HepG2 (cell line): ENCODE data around the gene LTBR. TPM values are rescaled to one million over a fixed set of nuclear protein-coding genes. Genes with fewer than 3 reads are reported as not detected.

Experiments
- ISL2 ChIP-seq: sonication (generic); formaldehyde crosslinking; IDR thresholded peaks from 2 replicates; pipeline ENCODE4 v1.5.0; 2020; ENCODE audit warnings: missing genetic modification reagents
- JUN ChIP-seq: sonication (generic); formaldehyde crosslinking; IDR thresholded peaks from 2 replicates; pipeline ENCODE4 v1.4.0; 2020; ENCODE audit warnings: mild to moderate bottlenecking, missing genetic modification reagents
- MAZ ChIP-seq, 2 experiments: sonication (generic) in 1 of 2; formaldehyde crosslinking in 1 of 2; IDR thresholded peaks; 2 replicates each; pipeline versions ENCODE4 v1.5.0 to v1.6.1; 2012 to 2020; ENCODE audit warnings: low read depth in 2 of 2, mild to moderate bottlenecking in 2 of 2, borderline replicate concordance in 1 of 2, improper control_type of control experiment in 1 of 2, low read length in 1 of 2, missing genetic modification reagents in 1 of 2, moderate library complexity in 1 of 2
- PITX1 ChIP-seq: sonication (generic); formaldehyde crosslinking; IDR thresholded peaks from 2 replicates; pipeline ENCODE4 v1.5.1; 2020; ENCODE audit warnings: mild to moderate bottlenecking, missing genetic modification reagents
- RBM39 ChIP-seq: fragments of 200-400 bp; formaldehyde crosslinking; IDR thresholded peaks from one replicate; pipeline ENCODE4 v1.6.1; 2018; ENCODE audit warnings: antibody characterized with exemption, mild to moderate bottlenecking, low read depth, low read length; ENCODE audit not compliant: poor library complexity, severe bottlenecking
- SATB2 ChIP-seq: sonication (generic); formaldehyde crosslinking; IDR thresholded peaks from 2 replicates; pipeline ENCODE4 v1.5.0; 2020; ENCODE audit warnings: missing genetic modification reagents
- SIX4 ChIP-seq: sonication (generic); formaldehyde crosslinking; IDR thresholded peaks from 2 replicates; pipeline ENCODE4 v1.4.0; 2020; ENCODE audit warnings: missing genetic modification reagents
- SKI ChIP-seq: fragments of 450-650 bp; IDR thresholded peaks from one replicate; pipeline ENCODE4 v1.6.1; 2018; ENCODE audit warnings: mild to moderate bottlenecking; ENCODE audit not compliant: partially characterized antibody
- U2AF1 ChIP-seq: fragments of 200-400 bp; formaldehyde crosslinking; optimal IDR thresholded peaks from 2 replicates; pipeline ENCODE3; 2017; ENCODE audit warnings: mild to moderate bottlenecking, low read depth, low read length
- ZBTB3 ChIP-seq: sonication (generic); formaldehyde crosslinking; IDR thresholded peaks from 2 replicates; pipeline ENCODE4 v1.4.0; 2020; ENCODE audit warnings: low read depth, mild to moderate bottlenecking, moderate library complexity, missing genetic modification reagents, borderline replicate concordance
- ZKSCAN5 ChIP-seq: sonication (generic); formaldehyde crosslinking; IDR thresholded peaks from 2 replicates; pipeline ENCODE4 v1.5.1; 2020; ENCODE audit warnings: mild to moderate bottlenecking, missing genetic modification reagents
- ZNF121 ChIP-seq: sonication (generic); formaldehyde crosslinking; IDR thresholded peaks from 2 replicates; pipeline ENCODE4 v1.5.0; 2020; ENCODE audit warnings: mild to moderate bottlenecking, missing genetic modification reagents
- ZNF296 ChIP-seq: sonication (generic); formaldehyde crosslinking; conservative IDR thresholded peaks from 2 replicates; pipeline ENCODE4 v1.5.0; 2020; ENCODE audit warnings: mild to moderate bottlenecking, missing genetic modification reagents
- polyA plus RNA-seq, 8 experiments: library from polyadenylated mRNA; depleted of rRNA in 3 of 8; stranded (reverse) in 7 of 8; unstranded in 1 of 8; fragments of >200 nt; fragmentation: Illumina TruSeq in 4 of 8; extraction: Trizol in 4 of 8; gene quantifications; 2 replicates each; pipeline versions ENCODE4 v1.2.1 to v1.2.3, GENCODE V29; 2011 to 2016; ENCODE audit warnings: low read depth in 4 of 8, missing spikeins in 1 of 8, mixed read lengths in 1 of 8; ENCODE audit not compliant: insufficient read depth in 1 of 8
- total RNA-seq, 5 experiments: library from RNA; depleted of rRNA; stranded (reverse); fragments of >200 nt; fragmentation: Illumina TruSeq; extraction: Trizol; gene quantifications; 2 replicates each; pipeline ENCODE4 v1.2.3, GENCODE V29; 2016; ENCODE audit warnings: low read depth in 1 of 5
- TF ChIP-seq, protein P1 (sequence below): sonication (generic); formaldehyde crosslinking; IDR thresholded peaks from 2 replicates; pipeline ENCODE4 v1.4.0; 2020; ENCODE audit warnings: missing genetic modification reagents
- TF ChIP-seq, protein P2 (sequence below): sonication (generic); formaldehyde crosslinking; IDR thresholded peaks from 2 replicates; pipeline ENCODE4 v1.4.0; 2020; ENCODE audit warnings: low read depth, mild to moderate bottlenecking, missing genetic modification reagents
- TF ChIP-seq, protein P3 (sequence below): sonication (generic); formaldehyde crosslinking; IDR thresholded peaks from 2 replicates; pipeline ENCODE4 v1.5.1; 2020; ENCODE audit warnings: mild to moderate bottlenecking, missing genetic modification reagents, borderline replicate concordance

The LTBR gene
- total and polyA plus RNA-seq, 2 of the 13 experiments (the other 11 are each of a cell fraction or from before 2014, with no cell fraction given): 31.4 to 34.8 TPM

DNA sequence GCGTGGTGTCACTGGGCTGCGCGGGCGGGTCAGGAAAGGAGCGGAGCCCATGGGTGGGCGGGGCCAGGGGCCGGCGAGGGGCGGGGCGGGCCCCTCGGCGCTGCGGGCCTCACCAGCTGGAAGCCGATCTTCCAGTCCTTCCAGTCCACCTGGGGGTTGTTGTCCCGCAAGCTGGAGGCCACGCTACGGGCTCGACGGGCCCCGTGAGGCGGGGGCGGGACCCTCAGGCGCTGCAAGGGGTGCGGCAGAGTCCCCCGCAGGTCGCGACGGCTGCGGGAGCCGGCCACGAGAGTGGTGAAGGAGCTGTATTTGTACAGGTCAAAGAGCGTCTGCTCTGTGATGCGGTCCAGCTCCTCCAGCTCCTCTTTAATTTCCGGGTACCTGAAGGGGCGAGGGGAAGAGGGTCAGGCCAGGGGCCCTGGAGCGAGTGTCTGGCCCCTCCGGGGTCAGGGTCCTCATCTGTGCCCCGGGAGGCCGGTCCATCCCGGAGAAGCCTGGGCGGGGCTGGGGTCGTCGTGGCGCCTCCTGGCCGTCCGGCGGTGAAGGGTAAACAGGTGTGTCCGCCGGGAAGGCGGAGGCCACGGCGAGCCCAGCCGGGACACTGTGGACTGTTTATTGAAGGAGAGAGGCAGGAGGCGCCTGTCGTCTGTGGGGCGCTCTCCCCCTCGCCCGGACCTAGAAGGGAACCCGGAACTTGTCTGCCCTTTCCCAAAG lies 20.5 kb upstream of the LTBR start (continued):
- TF ChIP-seq, protein P1, sequence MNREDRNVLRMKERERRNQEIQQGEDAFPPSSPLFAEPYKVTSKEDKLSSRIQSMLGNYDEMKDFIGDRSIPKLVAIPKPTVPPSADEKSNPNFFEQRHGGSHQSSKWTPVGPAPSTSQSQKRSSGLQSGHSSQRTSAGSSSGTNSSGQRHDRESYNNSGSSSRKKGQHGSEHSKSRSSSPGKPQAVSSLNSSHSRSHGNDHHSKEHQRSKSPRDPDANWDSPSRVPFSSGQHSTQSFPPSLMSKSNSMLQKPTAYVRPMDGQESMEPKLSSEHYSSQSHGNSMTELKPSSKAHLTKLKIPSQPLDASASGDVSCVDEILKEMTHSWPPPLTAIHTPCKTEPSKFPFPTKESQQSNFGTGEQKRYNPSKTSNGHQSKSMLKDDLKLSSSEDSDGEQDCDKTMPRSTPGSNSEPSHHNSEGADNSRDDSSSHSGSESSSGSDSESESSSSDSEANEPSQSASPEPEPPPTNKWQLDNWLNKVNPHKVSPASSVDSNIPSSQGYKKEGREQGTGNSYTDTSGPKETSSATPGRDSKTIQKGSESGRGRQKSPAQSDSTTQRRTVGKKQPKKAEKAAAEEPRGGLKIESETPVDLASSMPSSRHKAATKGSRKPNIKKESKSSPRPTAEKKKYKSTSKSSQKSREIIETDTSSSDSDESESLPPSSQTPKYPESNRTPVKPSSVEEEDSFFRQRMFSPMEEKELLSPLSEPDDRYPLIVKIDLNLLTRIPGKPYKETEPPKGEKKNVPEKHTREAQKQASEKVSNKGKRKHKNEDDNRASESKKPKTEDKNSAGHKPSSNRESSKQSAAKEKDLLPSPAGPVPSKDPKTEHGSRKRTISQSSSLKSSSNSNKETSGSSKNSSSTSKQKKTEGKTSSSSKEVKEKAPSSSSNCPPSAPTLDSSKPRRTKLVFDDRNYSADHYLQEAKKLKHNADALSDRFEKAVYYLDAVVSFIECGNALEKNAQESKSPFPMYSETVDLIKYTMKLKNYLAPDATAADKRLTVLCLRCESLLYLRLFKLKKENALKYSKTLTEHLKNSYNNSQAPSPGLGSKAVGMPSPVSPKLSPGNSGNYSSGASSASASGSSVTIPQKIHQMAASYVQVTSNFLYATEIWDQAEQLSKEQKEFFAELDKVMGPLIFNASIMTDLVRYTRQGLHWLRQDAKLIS (CRISPR knock-in tag): peak; percentile 71; the same call in 1 of the 2 replicates
- TF ChIP-seq ZBTB3 (peak; percentile 76; the same call in 1 of the 2 replicates), SKI (peak; percentile 76), SATB2 (0 out of 2 replicates have a peak, but pooled peaks have one; percentile 30), RBM39 (peak; percentile 85), U2AF1 (no peak), SIX4 (0 out of 2 replicates have a peak, but pooled peaks have one; percentile 37), ZNF121 (CRISPR knock-in tag) (peak; percentile 71; the same call in 1 of the 2 replicates), ZKSCAN5 (no peak), PITX1 (CRISPR knock-in tag) (peak; percentile 50; the same call in 1 of the 2 replicates), JUN (0 out of 2 replicates have a peak, but pooled peaks have one; percentile 56), MAZ (IDR thresholded peaks at IDR 0.05; ENCODE audit: borderline replicate concordance, low read depth, low read length) (no peak), MAZ (CRISPR knock-in tag; IDR thresholded peaks at IDR 0.05; ENCODE audit: low read depth) (peak; percentile 89), ISL2 (CRISPR knock-in tag) (0 out of 2 replicates have a peak, but pooled peaks have one; percentile 59), ZNF296 (CRISPR knock-in tag) (peak; percentile 58; the same call in 1 of the 2 replicates)
- TF ChIP-seq, protein P2, sequence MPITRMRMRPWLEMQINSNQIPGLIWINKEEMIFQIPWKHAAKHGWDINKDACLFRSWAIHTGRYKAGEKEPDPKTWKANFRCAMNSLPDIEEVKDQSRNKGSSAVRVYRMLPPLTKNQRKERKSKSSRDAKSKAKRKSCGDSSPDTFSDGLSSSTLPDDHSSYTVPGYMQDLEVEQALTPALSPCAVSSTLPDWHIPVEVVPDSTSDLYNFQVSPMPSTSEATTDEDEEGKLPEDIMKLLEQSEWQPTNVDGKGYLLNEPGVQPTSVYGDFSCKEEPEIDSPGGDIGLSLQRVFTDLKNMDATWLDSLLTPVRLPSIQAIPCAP (CRISPR knock-in tag): 0 out of 2 replicates have a peak, but pooled peaks have one; percentile 60
- TF ChIP-seq, protein P3, sequence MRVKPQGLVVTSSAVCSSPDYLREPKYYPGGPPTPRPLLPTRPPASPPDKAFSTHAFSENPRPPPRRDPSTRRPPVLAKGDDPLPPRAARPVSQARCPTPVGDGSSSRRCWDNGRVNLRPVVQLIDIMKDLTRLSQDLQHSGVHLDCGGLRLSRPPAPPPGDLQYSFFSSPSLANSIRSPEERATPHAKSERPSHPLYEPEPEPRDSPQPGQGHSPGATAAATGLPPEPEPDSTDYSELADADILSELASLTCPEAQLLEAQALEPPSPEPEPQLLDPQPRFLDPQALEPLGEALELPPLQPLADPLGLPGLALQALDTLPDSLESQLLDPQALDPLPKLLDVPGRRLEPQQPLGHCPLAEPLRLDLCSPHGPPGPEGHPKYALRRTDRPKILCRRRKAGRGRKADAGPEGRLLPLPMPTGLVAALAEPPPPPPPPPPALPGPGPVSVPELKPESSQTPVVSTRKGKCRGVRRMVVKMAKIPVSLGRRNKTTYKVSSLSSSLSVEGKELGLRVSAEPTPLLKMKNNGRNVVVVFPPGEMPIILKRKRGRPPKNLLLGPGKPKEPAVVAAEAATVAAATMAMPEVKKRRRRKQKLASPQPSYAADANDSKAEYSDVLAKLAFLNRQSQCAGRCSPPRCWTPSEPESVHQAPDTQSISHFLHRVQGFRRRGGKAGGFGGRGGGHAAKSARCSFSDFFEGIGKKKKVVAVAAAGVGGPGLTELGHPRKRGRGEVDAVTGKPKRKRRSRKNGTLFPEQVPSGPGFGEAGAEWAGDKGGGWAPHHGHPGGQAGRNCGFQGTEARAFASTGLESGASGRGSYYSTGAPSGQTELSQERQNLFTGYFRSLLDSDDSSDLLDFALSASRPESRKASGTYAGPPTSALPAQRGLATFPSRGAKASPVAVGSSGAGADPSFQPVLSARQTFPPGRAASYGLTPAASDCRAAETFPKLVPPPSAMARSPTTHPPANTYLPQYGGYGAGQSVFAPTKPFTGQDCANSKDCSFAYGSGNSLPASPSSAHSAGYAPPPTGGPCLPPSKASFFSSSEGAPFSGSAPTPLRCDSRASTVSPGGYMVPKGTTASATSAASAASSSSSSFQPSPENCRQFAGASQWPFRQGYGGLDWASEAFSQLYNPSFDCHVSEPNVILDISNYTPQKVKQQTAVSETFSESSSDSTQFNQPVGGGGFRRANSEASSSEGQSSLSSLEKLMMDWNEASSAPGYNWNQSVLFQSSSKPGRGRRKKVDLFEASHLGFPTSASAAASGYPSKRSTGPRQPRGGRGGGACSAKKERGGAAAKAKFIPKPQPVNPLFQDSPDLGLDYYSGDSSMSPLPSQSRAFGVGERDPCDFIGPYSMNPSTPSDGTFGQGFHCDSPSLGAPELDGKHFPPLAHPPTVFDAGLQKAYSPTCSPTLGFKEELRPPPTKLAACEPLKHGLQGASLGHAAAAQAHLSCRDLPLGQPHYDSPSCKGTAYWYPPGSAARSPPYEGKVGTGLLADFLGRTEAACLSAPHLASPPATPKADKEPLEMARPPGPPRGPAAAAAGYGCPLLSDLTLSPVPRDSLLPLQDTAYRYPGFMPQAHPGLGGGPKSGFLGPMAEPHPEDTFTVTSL (CRISPR knock-in tag): peak; percentile 63; the same call in 1 of the 2 replicates
